K562 (cell line): ENCODE data around the gene ALG12.

ENCODE experiments used
- EP300 ChIP-seq: IDR thresholded peaks from 2 replicates; pipeline ENCODE4 v1.6.1; 2012; ENCODE audit warnings: low read length, improper control_type of control experiment
- KDM1A ChIP-seq, 2 experiments: fragments of 450-650 bp; IDR thresholded peaks; 2 replicates each; pipeline ENCODE4 v1.6.1; 2016; ENCODE audit warnings: mild to moderate bottlenecking in 2 of 2
- ZNF133 ChIP-seq: fragments of 250-450 bp; sonication (Bioruptor Pico); IDR thresholded peaks from 2 replicates; pipeline ENCODE4 v1.4.0; 2020; ENCODE audit warnings: mild to moderate bottlenecking
- TF ChIP-seq, protein P1 (sequence below): fragments of 450-650 bp; IDR thresholded peaks from 2 replicates; pipeline ENCODE4 v1.6.1; 2017; ENCODE audit warnings: antibody characterized with exemption, mild to moderate bottlenecking
- TF ChIP-seq, protein P2 (sequence below): fragments of 250-450 bp; sonication (Bioruptor Pico); IDR thresholded peaks from 2 replicates; pipeline ENCODE4 v1.9.0; 2021; ENCODE audit warnings: mild to moderate bottlenecking, inconsistent platforms

DNA sequence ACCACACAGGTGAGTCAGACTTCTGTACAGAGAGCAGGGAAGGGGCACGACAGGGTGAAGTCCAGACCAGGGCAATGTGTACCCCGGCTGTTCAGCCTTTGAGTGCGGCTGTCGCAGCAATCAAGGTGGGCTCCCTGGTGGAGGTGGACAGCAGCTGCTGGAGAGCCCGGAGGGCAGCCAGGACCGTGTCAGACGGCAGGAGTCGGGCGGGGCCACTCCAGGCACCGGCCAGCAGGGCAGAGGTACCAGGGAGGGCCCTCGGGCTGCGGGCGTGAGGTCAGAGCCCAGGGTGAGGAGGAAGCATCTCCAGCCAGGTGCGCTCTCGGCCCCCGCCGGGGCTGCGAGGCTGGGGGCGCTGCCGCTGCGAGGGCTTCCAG lies 41.5 kb upstream of the ALG12 start:
- TF ChIP-seq EP300: no peak
- TF ChIP-seq, protein P1, sequence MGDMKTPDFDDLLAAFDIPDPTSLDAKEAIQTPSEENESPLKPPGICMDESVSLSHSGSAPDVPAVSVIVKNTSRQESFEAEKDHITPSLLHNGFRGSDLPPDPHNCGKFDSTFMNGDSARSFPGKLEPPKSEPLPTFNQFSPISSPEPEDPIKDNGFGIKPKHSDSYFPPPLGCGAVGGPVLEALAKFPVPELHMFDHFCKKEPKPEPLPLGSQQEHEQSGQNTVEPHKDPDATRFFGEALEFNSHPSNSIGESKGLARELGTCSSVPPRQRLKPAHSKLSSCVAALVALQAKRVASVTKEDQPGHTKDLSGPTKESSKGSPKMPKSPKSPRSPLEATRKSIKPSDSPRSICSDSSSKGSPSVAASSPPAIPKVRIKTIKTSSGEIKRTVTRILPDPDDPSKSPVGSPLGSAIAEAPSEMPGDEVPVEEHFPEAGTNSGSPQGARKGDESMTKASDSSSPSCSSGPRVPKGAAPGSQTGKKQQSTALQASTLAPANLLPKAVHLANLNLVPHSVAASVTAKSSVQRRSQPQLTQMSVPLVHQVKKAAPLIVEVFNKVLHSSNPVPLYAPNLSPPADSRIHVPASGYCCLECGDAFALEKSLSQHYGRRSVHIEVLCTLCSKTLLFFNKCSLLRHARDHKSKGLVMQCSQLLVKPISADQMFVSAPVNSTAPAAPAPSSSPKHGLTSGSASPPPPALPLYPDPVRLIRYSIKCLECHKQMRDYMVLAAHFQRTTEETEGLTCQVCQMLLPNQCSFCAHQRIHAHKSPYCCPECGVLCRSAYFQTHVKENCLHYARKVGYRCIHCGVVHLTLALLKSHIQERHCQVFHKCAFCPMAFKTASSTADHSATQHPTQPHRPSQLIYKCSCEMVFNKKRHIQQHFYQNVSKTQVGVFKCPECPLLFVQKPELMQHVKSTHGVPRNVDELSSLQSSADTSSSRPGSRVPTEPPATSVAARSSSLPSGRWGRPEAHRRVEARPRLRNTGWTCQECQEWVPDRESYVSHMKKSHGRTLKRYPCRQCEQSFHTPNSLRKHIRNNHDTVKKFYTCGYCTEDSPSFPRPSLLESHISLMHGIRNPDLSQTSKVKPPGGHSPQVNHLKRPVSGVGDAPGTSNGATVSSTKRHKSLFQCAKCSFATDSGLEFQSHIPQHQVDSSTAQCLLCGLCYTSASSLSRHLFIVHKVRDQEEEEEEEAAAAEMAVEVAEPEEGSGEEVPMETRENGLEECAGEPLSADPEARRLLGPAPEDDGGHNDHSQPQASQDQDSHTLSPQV: peak; percentile 85
- TF ChIP-seq, protein P2, sequence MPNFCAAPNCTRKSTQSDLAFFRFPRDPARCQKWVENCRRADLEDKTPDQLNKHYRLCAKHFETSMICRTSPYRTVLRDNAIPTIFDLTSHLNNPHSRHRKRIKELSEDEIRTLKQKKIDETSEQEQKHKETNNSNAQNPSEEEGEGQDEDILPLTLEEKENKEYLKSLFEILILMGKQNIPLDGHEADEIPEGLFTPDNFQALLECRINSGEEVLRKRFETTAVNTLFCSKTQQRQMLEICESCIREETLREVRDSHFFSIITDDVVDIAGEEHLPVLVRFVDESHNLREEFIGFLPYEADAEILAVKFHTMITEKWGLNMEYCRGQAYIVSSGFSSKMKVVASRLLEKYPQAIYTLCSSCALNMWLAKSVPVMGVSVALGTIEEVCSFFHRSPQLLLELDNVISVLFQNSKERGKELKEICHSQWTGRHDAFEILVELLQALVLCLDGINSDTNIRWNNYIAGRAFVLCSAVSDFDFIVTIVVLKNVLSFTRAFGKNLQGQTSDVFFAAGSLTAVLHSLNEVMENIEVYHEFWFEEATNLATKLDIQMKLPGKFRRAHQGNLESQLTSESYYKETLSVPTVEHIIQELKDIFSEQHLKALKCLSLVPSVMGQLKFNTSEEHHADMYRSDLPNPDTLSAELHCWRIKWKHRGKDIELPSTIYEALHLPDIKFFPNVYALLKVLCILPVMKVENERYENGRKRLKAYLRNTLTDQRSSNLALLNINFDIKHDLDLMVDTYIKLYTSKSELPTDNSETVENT (CRISPR knock-in tag): peak; percentile 39; the same call in 1 of the 2 replicates
- TF ChIP-seq ZNF133 (CRISPR knock-in tag): no peak
- TF ChIP-seq KDM1A (IDR thresholded peaks at IDR 0.05): peak in 1 of 2 experiments; percentile 76; a peak in 2 of 4 replicates
